Mesenteric fat pad (tissue), 1 donor: ENCODE data around the gene ZBTB17. TPM values are rescaled to one million over a fixed set of nuclear protein-coding genes. Genes with fewer than 3 reads are reported as not detected.
"Not testable (repeated sequence)": the region's sequence is repeated elsewhere in the genome, so short reads cannot be mapped to it uniquely, and the experiment has no call there.

Experiments
- DNase-seq: peaks from one replicate; pipeline ENCODE4 v3.0.0-alpha.2; 2020; ENCODE audit warnings: low spot score
- total RNA-seq: library from RNA; stranded (reverse); fragmentation: NEBNext Ultra II Directional; extraction: Animal tissue kit (Norgen Biotek cat#: 25700); gene quantifications from one replicate; pipeline ENCODE4 v1.2.1, GENCODE V29; 2021
- donor health status: DM: yes; HTN: yes; CAD: no.

The ZBTB17 gene
- total RNA-seq, 1 donor from 2014 or later: 29.9 TPM

- DNase-seq: no peak
Observed at GRCh38 chr1:15991427-15992186, 15.7 kb upstream of the ZBTB17 start.

GRCh38 chr1:15989776-15990175, 13.9 kb upstream of the ZBTB17 start:
- DNase-seq: no peak

GRCh38 chr1:15988856-15989736, 13.2 kb upstream of the ZBTB17 start:
- DNase-seq: no peak

- no peak for DNase-seq
Observed at GRCh38 chr1:15985611-15986297, 9.9 kb upstream of the ZBTB17 start.

- DNase-seq: no peak
Observed at GRCh38 chr1:15983275-15983674, 7.4 kb upstream of the ZBTB17 start.

GRCh38 chr1:15981679-15982078, 5.8 kb upstream of the ZBTB17 start:
- DNase-seq: no peak

- DNase-seq: not testable (repeated sequence)
Observed at GRCh38 chr1:15977947-15978346, 2.0 kb upstream of the ZBTB17 start.

GRCh38 chr1:15975358-15975804, 520 bp downstream of the ZBTB17 start:
- DNase-seq: no peak

GRCh38 chr1:15974855-15975254, 1.0 kb downstream of the ZBTB17 start:
- no peak for DNase-seq

- DNase-seq: no peak
Observed at GRCh38 chr1:15973772-15974171, 2.1 kb downstream of the ZBTB17 start.

- no peak for DNase-seq
Observed at GRCh38 chr1:15972409-15972808, 3.5 kb downstream of the ZBTB17 start.

GRCh38 chr1:15970911-15971310, 5.0 kb downstream of the ZBTB17 start:
- DNase-seq: no peak

GRCh38 chr1:15969321-15969880, 6.5 kb downstream of the ZBTB17 start:
- no peak for DNase-seq

GRCh38 chr1:15968172-15968571, 7.7 kb downstream of the ZBTB17 start:
- no peak for DNase-seq

GRCh38 chr1:15966956-15967344, 9.0 kb downstream of the ZBTB17 start:
- no peak for DNase-seq

- no peak for DNase-seq
Observed at GRCh38 chr1:15966081-15966955, 9.6 kb downstream of the ZBTB17 start.

GRCh38 chr1:15965228-15965767, 10.6 kb downstream of the ZBTB17 start:
- DNase-seq: no peak

GRCh38 chr1:15963968-15964648, 11.8 kb downstream of the ZBTB17 start:
- DNase-seq: no peak

GRCh38 chr1:15963363-15963967, 12.4 kb downstream of the ZBTB17 start:
- no peak for DNase-seq
